ENCODE results near the gene OR4D1. TPM values are rescaled to one million over a fixed set of nuclear protein-coding genes. Genes with fewer than 3 reads are reported as not detected.

OR4D1 gene
- total and polyA plus RNA-seq, 2 of the 4 experiments (the other 2 are of a cell fraction) = not detected

DNA sequence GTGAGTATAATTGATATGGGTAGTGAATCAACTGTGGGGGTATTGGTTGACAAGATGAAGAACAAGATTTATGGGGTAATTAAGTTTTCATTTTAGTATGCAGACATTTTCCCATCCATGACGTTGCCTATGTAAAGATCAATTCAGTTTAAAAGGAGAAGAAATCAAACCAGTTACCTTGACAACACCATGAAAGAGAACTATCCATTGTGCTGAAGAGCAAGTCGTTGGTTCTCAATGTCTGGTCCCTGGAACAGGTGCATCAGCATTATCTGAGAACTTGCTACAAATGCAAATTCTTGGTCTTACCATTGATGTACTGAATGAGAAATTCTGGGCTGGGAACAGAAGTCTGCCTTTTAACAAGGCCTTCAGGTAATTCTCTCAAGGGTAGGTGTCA is 17.8 kb downstream of the OR4D1 start:
- no TSS peak for BruUV-seq (replicated peaks)
- no peaks in the 10 kb centered on the region for H3K4me1 ChIP-seq (ENCODE audit: control insufficient read depth, insufficient read depth, low read length)
- H3K27me3 ChIP-seq (ENCODE audit: control insufficient read depth, insufficient read depth, low read length) = peaks cover 2% of the 10 kb centered on the region; the same call in 1 of the 2 replicates
- no peak overlapping the region for H3K56ac ChIP-seq (ENCODE audit: extremely low read depth, insufficient read depth, low read length)
- no peak overlapping the region for H4K5ac ChIP-seq (ENCODE audit: low read depth, low read length)
- no peak overlapping the region for H2BK15ac ChIP-seq (ENCODE audit: low read depth, low read length)
- H2BK20ac ChIP-seq (ENCODE audit: low read depth, low read length) = no peak overlapping the region
- dilution Hi-C loops (cut with HindIII; ENCODE audit: low sequenced_read_pairs, unreplicated experiment) = no loop called here
- WGBS, 2 experiments (ENCODE audit: extremely low coverage in 2 of 2, insufficient read length in 1 of 2) = no CpG with 5 or more reads among the region's 2 CpGs
- ATAC-seq (ENCODE audit: low read depth) (no peak), DNase-seq (no peak)
- H3K14ac ChIP-seq (replicated peaks; ENCODE audit: low read depth, low read length) = no peak overlapping the region
- H2BK120ac ChIP-seq (ENCODE audit: low read depth, low read length) = no peak overlapping the region
- no peak overlapping the region for H4K91ac ChIP-seq (ENCODE audit: insufficient read depth, low read depth, low read length)
- no peak overlapping the region for H2BK5ac ChIP-seq (ENCODE audit: low read depth, low read length, poor library complexity, severe bottlenecking)
- H3K18ac ChIP-seq (ENCODE audit: low read depth, low read length) = no peak overlapping the region
- H3K23ac ChIP-seq (ENCODE audit: low read depth, low read length) = no peak overlapping the region
- H3K36me3 ChIP-seq (ENCODE audit: control insufficient read depth, insufficient read depth, low read length) = no peaks in the 10 kb centered on the region
- H2AFZ ChIP-seq (replicated peaks; ENCODE audit: low read length, poor library complexity) = no peak overlapping the region
- no peak overlapping the region for H3K4ac ChIP-seq (ENCODE audit: low read depth, low read length)
- no peaks in the 10 kb centered on the region for H3K79me1 ChIP-seq (ENCODE audit: low read depth in 1 of 2, low read length in 2 of 2)
- no peak overlapping the region for H3K4me3 ChIP-seq (ENCODE audit: insufficient read depth, low read depth, low read length)
- no peaks in the 10 kb centered on the region for H4K20me1 ChIP-seq (ENCODE audit: insufficient read depth, low read length)
- TF ChIP-seq RCOR1 (IDR thresholded peaks at IDR 0.05; ENCODE audit: insufficient replicate concordance, low read length) = no peak
- no peak for TF ChIP-seq USF2 (IDR thresholded peaks at IDR 0.05; ENCODE audit: low read depth, low read length)
- TF ChIP-seq POLR2A (IDR thresholded peaks at IDR 0.05; ENCODE audit: low read depth, low read length) = no peak
- no peak for TF ChIP-seq SMC3 (IDR thresholded peaks at IDR 0.05; ENCODE audit: low read depth, low read length)
- TF ChIP-seq MXI1 (IDR thresholded peaks at IDR 0.05; ENCODE audit: borderline replicate concordance, low read depth, low read length) = no peak
- no peak for TF ChIP-seq NFE2L2 (IDR thresholded peaks at IDR 0.05; ENCODE audit: low read depth, low read length)
- TF ChIP-seq CTCF (conservative IDR thresholded peaks at IDR 0.05; ENCODE audit: low read depth, low read length) = no peak
- no peak overlapping the region for H3K27ac ChIP-seq (ENCODE audit: insufficient read depth, low read length)
- in situ Hi-C loops (cut with MboI; ENCODE audit: low sequenced_read_pairs) = no loop called here
- H3K9me3 ChIP-seq (ENCODE audit: control insufficient read depth, insufficient read depth, low read length) = no peaks in the 10 kb centered on the region
- no peaks in the 10 kb centered on the region for H3K9me1 ChIP-seq (ENCODE audit: insufficient read depth, low read length)
- no peak overlapping the region for H2AK5ac ChIP-seq (ENCODE audit: low read depth, low read length)
- POLR2A ChIA-PET (ENCODE audit: unreplicated experiment) = no interaction called here
- no peak overlapping the region for H3K9ac ChIP-seq (ENCODE audit: low read depth, low read length)
- H3K4me2 ChIP-seq (ENCODE audit: low read depth, low read length) = no peak overlapping the region
- no peak overlapping the region for H4K8ac ChIP-seq (ENCODE audit: low read depth in 2 of 2, low read length in 2 of 2)
- intact Hi-C loops (cut with micrococcal nuclease) = no loop called here
- CTCF ChIA-PET = no interaction called here
- no peak overlapping the region for H2AK9ac ChIP-seq (replicated peaks; ENCODE audit: low read depth, low read length, poor library complexity)

Measured in IMR-90 (cell line).